CD4-positive, alpha-beta T cell (primary cell): ENCODE measurements around the gene CDC42BPG. TPM values are rescaled to one million over a fixed set of nuclear protein-coding genes. Genes with fewer than 3 reads are reported as not detected.

Experiments used
- ATAC-seq: fragments of 200-7000 bp; cut with Tn5 transposase; one replicate; pipeline ENCODE4 v1.10.0; 2022; ENCODE audit warnings: mild to moderate bottlenecking; ENCODE audit not compliant: poor library complexity
- CTCF ChIA-PET: fragments of 350-600 bp; sonication (Branson Sonifier 250); formaldehyde crosslinking; loops from one replicate; lab custom pipeline; 2021; ENCODE audit warnings: antibody characterized with exemption, inconsistent platforms; lab: Charles Lee
- POLR2A ChIA-PET: fragments of 350-600 bp; sonication (Branson Sonifier 250); formaldehyde crosslinking; loops from one replicate; lab custom pipeline; 2021; ENCODE audit warnings: antibody characterized with exemption, inconsistent platforms; lab: Charles Lee
- DNase-seq, 14 experiments: peaks; one replicate each; pipeline ENCODE4 v3.0.0-alpha.2; 2013 to 2020; ENCODE audit warnings: mixed read lengths in 2 of 14
- H3K27ac ChIP-seq, 2 donors: one replicate each; pipeline versions ENCODE4 v1.5.1 to v1.7.0; 2013; ENCODE audit warnings: low read length in 2 of 2, low read depth in 1 of 2, mild to moderate bottlenecking in 1 of 2
- H3K27me3 ChIP-seq, 2 experiments: 1 replicate in 1 of 2; 2 replicates in 1 of 2; pipeline versions ENCODE4 v1.6.1 to v1.7.0; 2013; ENCODE audit warnings: low read length in 2 of 2, control low read depth in 1 of 2, mild to moderate bottlenecking in 1 of 2, moderate library complexity in 1 of 2; ENCODE audit not compliant: insufficient read depth in 2 of 2, control insufficient read depth in 1 of 2
- H3K36me3 ChIP-seq: one replicate; pipeline ENCODE4 v1.6.1; 2013; ENCODE audit warnings: low read length, control low read depth; ENCODE audit not compliant: insufficient read depth
- H3K4me1 ChIP-seq: one replicate; pipeline ENCODE4 v1.6.1; 2013; ENCODE audit warnings: low read length, control low read depth; ENCODE audit not compliant: insufficient read depth
- H3K4me3 ChIP-seq: one replicate; pipeline ENCODE4 v1.5.1; 2013; ENCODE audit warnings: mild to moderate bottlenecking, low read length, moderate library complexity
- H3K9me3 ChIP-seq, 2 experiments: 1 replicate in 1 of 2; 2 replicates in 1 of 2; pipeline versions ENCODE4 v1.6.1 to v1.7.0; 2013; ENCODE audit warnings: low read length in 2 of 2, mild to moderate bottlenecking in 2 of 2, control low read depth in 1 of 2, moderate library complexity in 1 of 2; ENCODE audit not compliant: control insufficient read depth in 1 of 2, insufficient read depth in 1 of 2
- H3K27ac Mint-ChIP-seq: one replicate; pipeline ENCODE4 v1.8.0; 2020; ENCODE audit warnings: mixed read lengths
- H3K27me3 Mint-ChIP-seq: one replicate; pipeline ENCODE4 v1.8.0; 2021; ENCODE audit warnings: mixed read lengths
- H3K36me3 Mint-ChIP-seq: one replicate; pipeline ENCODE4 v1.8.0; 2021; ENCODE audit warnings: low read depth, mixed read lengths
- H3K4me1 Mint-ChIP-seq: one replicate; pipeline ENCODE4 v1.8.0; 2021; ENCODE audit warnings: low read depth, mixed read lengths
- H3K4me3 Mint-ChIP-seq: one replicate; pipeline ENCODE4 v1.8.0; 2020; ENCODE audit warnings: mild to moderate bottlenecking, mixed read lengths
- H3K9me3 Mint-ChIP-seq: one replicate; pipeline ENCODE4 v1.8.0; 2020; ENCODE audit warnings: mixed read lengths
- CTCF ChIP-seq: fragments of 200-600 bp; IDR thresholded peaks from one replicate; pipeline ENCODE4 v1.8.0; 2022; ENCODE audit warnings: antibody characterized with exemption, mild to moderate bottlenecking
- intact Hi-C, 2 experiments: fragments of 100-400 bp; cut with DNase I in 1 of 2; cut with micrococcal nuclease in 1 of 2; formaldehyde crosslinking; loops; one replicate each; pipeline versions ENCODE4 v1.15.1 to v1.9.0; 2023 to 2025; cut with DNase I, micrococcal nuclease
- total RNA-seq, 174 experiments: library from RNA in 2 of 174; stranded (reverse) in 2 of 174; gene quantifications; one replicate each; pipeline ENCODE4 v1.2.3 and lab custom pipeline; 2021 to 2026

CDC42BPG gene
- total RNA-seq, 2 experiments from 2014 or later, result 6.9 to 9.7 TPM

DNA sequence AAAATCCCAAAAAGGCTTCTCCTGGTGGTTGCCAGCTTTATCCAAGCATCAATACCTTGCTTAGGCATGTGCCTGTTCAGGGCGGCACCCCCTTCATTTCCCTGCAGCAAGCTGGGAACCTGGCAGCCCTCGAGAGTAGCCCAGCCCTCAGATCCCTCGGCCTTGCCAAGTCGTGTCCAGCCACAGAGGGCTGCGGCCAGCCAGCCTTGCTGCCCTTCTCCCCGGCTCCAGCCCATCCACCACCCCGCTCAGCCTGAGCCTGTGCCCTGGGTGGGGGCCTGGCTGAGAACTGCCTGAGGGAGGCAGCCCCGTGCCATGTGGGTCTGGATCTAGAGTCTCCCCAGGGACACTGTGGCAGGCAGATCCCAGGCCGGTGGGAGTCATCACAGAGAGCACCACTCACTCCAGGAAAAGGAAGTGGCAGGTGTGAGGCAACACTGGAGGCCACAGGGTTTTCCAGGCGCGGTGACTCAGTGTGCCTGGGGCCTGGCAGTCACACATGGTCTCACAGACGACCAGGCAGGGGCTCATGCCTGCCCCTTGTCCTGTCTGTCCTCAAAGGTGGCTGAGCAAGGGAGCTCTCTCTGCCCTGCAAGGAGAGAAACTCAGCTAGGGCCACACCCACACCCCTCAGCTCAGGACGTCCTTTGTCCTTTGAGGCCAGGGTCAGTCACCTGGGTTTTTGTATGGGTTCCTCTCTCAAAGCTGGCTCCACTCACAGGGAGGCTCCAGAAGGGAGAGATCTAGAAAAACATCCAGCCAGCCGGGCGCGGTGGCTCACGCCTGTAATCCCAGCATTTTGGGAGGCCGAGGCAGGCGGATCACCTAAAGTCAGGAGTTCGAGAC is 12.2 kb upstream of the CDC42BPG start:
- ATAC-seq, result no peak
- H3K27me3 ChIP-seq, result no peaks in the 10 kb centered on the region
- H3K27me3 Mint-ChIP-seq, result no peaks in the 10 kb centered on the region
- H3K36me3 ChIP-seq, result peaks cover 77% of the 10 kb centered on the region
- peak overlapping the region; percentile 91 for H3K27ac Mint-ChIP-seq
- intact Hi-C loops, result no loop called here
- H3K36me3 Mint-ChIP-seq, result peaks cover 85% of the 10 kb centered on the region
- H3K4me1 Mint-ChIP-seq, result peaks cover 92% of the 10 kb centered on the region
- no peak for TF ChIP-seq CTCF
- H3K4me1 ChIP-seq, result peaks cover 100% of the 10 kb centered on the region
- H3K4me3 ChIP-seq, result peak overlapping the region; percentile 0
- peak overlapping the region; percentile 59 to 79 for H3K27ac ChIP-seq
- CTCF ChIA-PET, result interaction anchor here (2.9 to 12.7 kb wide), 2 partner anchors 22 to 30 kb away, joined by 12 to 136 read pairs; partner anchors contain the start of gene EHD1
- H3K9me3 ChIP-seq, result no peaks in the 10 kb centered on the region
- POLR2A ChIA-PET, result interaction anchor here (12.4 to 27.2 kb wide), 3 partner anchors 5 to 24 kb away, joined by 293 to 767 read pairs (median 293); partner anchors contain the start of gene EHD1
- H3K4me3 Mint-ChIP-seq, result peak overlapping the region; percentile 65
- H3K9me3 Mint-ChIP-seq, result no peaks in the 10 kb centered on the region
- DNase-seq, result peak in 4 of 14 experiments; percentile 51 to 81 (median 65)

DNA sequence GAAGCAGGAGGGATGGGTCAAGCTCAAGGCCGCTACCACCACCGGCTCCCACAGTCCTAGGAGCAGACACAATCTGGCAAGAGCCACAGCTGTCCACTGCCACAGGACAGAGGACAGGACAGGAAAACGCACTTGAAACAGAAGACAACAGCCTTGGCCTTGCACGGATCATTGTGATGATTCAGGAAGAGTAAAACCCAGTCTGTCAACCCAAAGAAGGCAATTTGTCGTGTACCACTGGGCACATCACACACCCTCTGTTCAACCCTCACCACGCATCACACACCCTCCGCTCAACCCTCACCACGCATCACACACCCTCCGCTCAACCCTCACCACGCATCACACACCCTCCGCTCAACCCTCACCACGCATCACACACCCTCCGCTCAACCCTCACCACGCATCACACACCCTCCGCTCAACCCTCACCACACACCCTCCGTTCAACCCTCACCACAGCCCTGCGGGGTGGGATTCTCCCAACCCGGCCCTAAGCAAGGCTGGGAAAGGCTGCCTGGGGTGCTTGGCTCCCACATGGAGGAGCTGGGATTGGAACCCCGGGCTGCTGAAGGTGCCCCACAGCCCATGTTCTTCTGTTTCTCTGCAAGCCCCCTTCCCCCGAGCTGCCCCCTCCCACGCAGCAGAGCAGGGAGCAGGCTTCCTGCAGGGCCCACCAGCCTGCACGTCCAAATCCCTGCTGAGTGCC is 11.3 kb upstream of the CDC42BPG start:
- intact Hi-C loops, result no loop called here
- H3K4me1 ChIP-seq, result peaks cover 100% of the 10 kb centered on the region
- H3K27ac ChIP-seq, result peak overlapping the region; percentile 59 to 79
- Mint-ChIP-seq H3K4me1 (peaks cover 92% of the 10 kb centered on the region), H3K27ac (peak overlapping the region; percentile 91), H3K27me3 (no peaks in the 10 kb centered on the region), H3K9me3 (no peaks in the 10 kb centered on the region), H3K36me3 (peaks cover 84% of the 10 kb centered on the region), H3K4me3 (peak overlapping the region; percentile 77)
- H3K36me3 ChIP-seq, result peaks cover 72% of the 10 kb centered on the region
- ChIA-PET POLR2A (interaction anchor here (12.4 to 27.2 kb wide), 2 partner anchors 8 to 25 kb away, joined by 293 to 767 read pairs; partner anchors contain the start of gene EHD1), CTCF (interaction anchor here (2.9 to 12.7 kb wide), 2 partner anchors 23 to 31 kb away, joined by 12 to 136 read pairs; partner anchors contain the start of gene EHD1)
- no peaks in the 10 kb centered on the region for H3K9me3 ChIP-seq
- peak in 2 of 14 experiments; percentile 48 to 58 for DNase-seq
- no peaks in the 10 kb centered on the region for H3K27me3 ChIP-seq
- no peak for TF ChIP-seq CTCF
- no peak overlapping the region for H3K4me3 ChIP-seq
- ATAC-seq, result no peak
